IPS-15b (cell line): ENCODE measurements around the gene KRTAP3-3.

Experiments used
- H3K27me3 ChIP-seq: one replicate; pipeline ENCODE4 v1.6.1; 2013; ENCODE audit warnings: low read length; ENCODE audit not compliant: control insufficient read depth, insufficient read depth
- H3K36me3 ChIP-seq: one replicate; pipeline ENCODE4 v1.6.1; 2013; ENCODE audit warnings: low read length; ENCODE audit not compliant: control insufficient read depth, insufficient read depth
- H3K4me1 ChIP-seq: one replicate; pipeline ENCODE4 v1.6.1; 2013; ENCODE audit warnings: mild to moderate bottlenecking, low read length; ENCODE audit not compliant: control insufficient read depth, insufficient read depth
- H3K4me3 ChIP-seq: one replicate; pipeline ENCODE4 v1.5.1; 2013; ENCODE audit warnings: low read depth, low read length
- H3K9ac ChIP-seq: one replicate; pipeline ENCODE4 v1.6.1; 2013; ENCODE audit warnings: low read depth, mild to moderate bottlenecking, low read length
- H3K9me3 ChIP-seq: one replicate; pipeline ENCODE4 v1.6.1; 2013; ENCODE audit warnings: mild to moderate bottlenecking, low read length; ENCODE audit not compliant: control insufficient read depth, insufficient read depth

The KRTAP3-3 gene

DNA sequence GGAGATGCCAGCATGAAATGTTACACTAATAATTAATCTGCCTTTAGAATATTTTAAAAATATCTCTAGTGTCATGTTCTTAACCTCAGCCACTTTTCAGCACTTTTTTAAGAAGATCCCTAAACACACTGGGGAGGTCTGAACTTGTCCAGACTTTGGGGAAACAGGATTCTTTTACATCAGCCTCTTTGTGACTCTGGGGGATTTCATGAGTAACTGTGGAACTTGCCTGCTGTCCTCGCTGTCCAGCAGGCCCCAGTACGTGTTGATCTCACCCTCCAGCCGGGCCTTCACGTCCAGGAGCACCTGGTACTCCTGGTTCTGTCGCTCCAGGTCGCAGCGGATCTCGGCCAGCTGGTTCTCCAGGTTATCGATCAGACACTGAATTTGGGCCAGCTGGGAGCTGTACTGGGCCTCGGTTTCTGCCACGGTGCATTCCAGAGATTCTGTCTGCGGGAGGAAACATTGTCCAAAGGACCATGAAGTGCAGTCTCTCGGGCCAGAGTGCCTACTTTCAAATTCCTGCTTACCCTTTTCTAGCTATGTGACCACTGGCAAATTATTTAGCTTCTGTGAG is 15.3 kb downstream of the KRTAP3-3 start:
- no peak overlapping the region for H3K4me3 ChIP-seq
- H3K9ac ChIP-seq, result no peak overlapping the region
- no peaks in the 10 kb centered on the region for H3K36me3 ChIP-seq
- no peaks in the 10 kb centered on the region for H3K9me3 ChIP-seq
- H3K4me1 ChIP-seq, result no peaks in the 10 kb centered on the region
- no peaks in the 10 kb centered on the region for H3K27me3 ChIP-seq

DNA sequence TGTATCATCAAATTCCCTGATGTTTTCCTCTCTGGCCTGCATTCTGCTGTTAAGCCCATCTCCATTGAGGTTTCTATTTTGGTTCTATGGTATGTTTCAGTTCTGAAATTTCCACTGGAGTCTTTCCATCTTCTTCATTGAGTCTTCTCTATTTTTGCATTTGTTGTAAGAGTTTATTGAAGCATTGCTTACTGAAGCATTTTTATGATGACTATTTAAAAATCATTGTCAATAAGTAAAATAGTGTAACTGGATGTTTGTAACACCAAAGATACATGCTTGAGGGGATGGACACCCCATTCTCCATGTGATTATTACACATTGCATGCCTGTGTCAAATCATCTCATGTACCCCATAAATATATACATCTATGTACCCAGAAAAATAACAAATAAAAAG is 18.4 kb downstream of the KRTAP3-3 start:
- H3K9ac ChIP-seq, result no peak overlapping the region
- H3K4me1 ChIP-seq, result no peaks in the 10 kb centered on the region
- H3K4me3 ChIP-seq, result no peak overlapping the region
- no peaks in the 10 kb centered on the region for H3K36me3 ChIP-seq
- no peaks in the 10 kb centered on the region for H3K27me3 ChIP-seq
- no peaks in the 10 kb centered on the region for H3K9me3 ChIP-seq

DNA sequence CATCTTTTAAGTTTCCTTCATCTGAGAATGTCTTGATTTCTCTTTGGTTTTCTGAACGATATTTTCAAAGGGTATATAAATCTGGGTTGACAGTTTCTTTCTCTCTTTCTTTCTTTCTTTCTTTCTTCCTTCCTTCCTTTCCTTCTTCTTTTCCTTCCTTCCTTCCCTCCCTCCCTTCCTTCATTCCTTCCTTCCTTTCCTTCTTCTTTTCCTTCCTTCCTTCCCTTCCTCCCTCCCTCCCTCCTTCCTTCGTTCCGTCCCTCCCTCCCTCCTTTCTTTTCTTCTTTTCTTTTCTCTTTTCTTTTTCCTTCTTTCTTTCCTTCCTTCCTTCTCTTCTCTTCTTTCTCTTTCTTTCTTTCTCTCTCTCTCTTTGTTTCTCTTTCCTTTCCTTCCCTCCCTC is 19.6 kb downstream of the KRTAP3-3 start:
- Histone ChIP-seq H3K9me3 (no peaks in the 10 kb centered on the region), H3K4me3 (no peak overlapping the region), H3K36me3 (no peaks in the 10 kb centered on the region), H3K9ac (no peak overlapping the region), H3K27me3 (no peaks in the 10 kb centered on the region), H3K4me1 (no peaks in the 10 kb centered on the region)

DNA sequence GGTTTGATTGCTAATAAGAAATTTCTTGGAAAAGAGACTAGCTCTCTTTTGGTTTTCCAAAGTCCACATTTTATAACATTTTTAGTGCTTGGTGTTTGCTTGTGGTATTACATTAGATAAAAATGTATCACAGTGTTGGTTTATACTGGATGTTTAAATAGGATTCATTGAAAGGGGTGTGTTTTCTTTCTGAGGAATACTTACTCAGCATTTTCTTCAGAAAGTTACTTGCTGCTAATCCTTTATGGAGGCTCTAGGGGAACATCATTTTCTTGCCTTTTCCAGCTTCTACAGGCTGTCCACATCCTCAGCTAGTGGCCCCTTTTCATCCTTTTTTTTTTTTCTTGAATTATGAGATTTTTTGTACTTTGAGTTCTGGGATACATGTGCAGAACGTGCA is 26.4 kb downstream of the KRTAP3-3 start:
- H3K36me3 ChIP-seq, result no peaks in the 10 kb centered on the region
- no peaks in the 10 kb centered on the region for H3K27me3 ChIP-seq
- H3K4me3 ChIP-seq, result no peak overlapping the region
- no peaks in the 10 kb centered on the region for H3K4me1 ChIP-seq
- H3K9me3 ChIP-seq, result no peaks in the 10 kb centered on the region
- no peak overlapping the region for H3K9ac ChIP-seq

DNA sequence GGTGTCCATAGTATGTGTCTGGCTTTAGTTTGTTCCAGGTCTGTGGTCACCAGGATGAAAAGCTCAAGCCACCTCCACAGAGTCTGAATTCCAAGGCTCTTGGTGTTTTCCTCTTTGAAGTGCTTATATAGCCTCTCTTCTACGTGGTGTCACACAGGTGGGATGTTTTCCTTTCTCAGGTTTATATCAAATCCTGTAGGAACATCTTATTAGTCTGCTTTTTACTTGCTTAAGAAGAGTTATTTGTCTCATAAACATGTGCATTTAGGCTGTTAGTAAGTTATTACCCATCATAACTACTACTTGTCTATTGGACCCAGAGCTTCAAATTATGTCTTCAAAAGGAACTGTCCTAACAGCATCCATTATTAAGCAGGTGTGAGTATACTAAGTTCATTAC is 27.1 kb downstream of the KRTAP3-3 start, which contains the start of gene KRT39:
Gene KRT39 (minus strand): TSS at position 101 of the 400 bp plus-strand sequence. CDS start 92 bp downstream, at position 9.
- no peak within 1 kb of the TSS for H3K4me3 ChIP-seq
- H3K27me3 ChIP-seq, result no peaks in the 10 kb centered on the region
- no peaks in the 10 kb centered on the region for H3K36me3 ChIP-seq
- no peak within 1 kb of the TSS for H3K9ac ChIP-seq
- H3K4me1 ChIP-seq, result no peaks in the 10 kb centered on the region
- no peaks in the 10 kb centered on the region for H3K9me3 ChIP-seq

DNA sequence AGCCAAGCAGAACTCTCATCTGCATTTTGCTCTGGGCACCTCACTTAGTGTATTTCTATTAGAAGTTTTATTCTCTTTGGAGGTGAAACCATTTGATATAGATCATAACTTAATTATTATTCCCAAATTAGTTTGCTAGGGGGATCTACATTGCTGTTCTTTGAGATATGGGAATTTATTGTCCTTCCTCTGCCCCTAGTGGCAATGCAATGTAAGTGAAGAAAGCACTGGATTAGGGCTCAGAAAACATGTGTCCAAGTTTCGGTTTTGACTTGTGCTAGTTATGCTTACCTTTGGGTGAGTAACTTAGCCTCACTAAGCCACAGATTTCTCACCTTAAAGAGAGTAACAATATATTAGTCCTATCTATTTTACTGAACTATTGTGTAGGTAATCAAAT is 30.1 kb downstream of the KRTAP3-3 start:
- Histone ChIP-seq H3K4me1 (no peaks in the 10 kb centered on the region), H3K36me3 (no peaks in the 10 kb centered on the region), H3K9ac (no peak overlapping the region), H3K9me3 (no peaks in the 10 kb centered on the region), H3K27me3 (no peaks in the 10 kb centered on the region), H3K4me3 (no peak overlapping the region)

DNA sequence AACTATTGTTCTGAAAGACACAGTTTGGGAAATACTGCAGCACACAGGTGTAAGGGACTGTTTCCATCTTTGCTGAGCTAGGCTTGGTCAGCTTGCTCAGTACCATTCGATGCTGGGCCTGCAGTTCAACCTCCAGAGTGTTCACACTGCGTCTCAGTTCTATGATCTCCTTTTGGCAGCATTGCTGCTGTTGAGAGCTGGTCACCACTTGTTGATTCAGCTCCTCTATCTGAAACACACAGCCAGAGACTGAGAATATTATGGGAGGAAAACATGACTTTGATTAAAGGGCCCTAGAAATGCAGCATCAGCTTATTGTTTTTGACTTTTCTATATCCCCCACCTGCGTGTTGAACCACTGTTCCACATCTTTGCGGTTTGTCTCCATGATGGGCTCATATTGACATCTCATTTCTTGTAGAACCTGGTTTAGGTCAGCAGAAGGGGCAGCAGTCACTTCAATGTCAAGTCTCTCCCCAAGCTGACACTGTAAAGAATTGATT is 31.9 kb downstream of the KRTAP3-3 start:
- H3K27me3 ChIP-seq, result no peaks in the 10 kb centered on the region
- H3K36me3 ChIP-seq, result no peaks in the 10 kb centered on the region
- peaks cover 10% of the 10 kb centered on the region for H3K4me1 ChIP-seq
- no peaks in the 10 kb centered on the region for H3K9me3 ChIP-seq
- no peak overlapping the region for H3K4me3 ChIP-seq
- no peak overlapping the region for H3K9ac ChIP-seq

DNA sequence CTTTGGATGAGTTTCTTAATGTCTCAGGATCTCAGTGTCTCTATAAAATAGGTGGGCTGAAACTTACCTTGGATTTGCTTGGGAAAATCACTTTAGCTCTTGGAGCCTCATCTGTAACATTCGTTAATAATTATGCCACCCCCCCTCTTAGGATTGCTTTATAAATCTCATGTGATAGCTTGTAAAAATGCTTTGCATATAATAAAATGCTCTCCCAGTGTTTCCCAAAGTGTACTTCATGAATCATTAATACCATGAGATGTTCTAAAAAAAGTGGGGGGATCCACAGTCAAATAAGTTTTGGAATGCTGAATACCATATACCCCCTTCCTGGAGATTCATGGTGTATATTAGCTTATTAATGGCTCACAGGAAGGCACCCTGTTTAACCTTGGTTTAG is 32.4 kb downstream of the KRTAP3-3 start:
- H3K4me3 ChIP-seq, result no peak overlapping the region
- no peaks in the 10 kb centered on the region for H3K27me3 ChIP-seq
- no peak overlapping the region for H3K9ac ChIP-seq
- peaks cover 13% of the 10 kb centered on the region for H3K4me1 ChIP-seq
- H3K36me3 ChIP-seq, result no peaks in the 10 kb centered on the region
- no peaks in the 10 kb centered on the region for H3K9me3 ChIP-seq

DNA sequence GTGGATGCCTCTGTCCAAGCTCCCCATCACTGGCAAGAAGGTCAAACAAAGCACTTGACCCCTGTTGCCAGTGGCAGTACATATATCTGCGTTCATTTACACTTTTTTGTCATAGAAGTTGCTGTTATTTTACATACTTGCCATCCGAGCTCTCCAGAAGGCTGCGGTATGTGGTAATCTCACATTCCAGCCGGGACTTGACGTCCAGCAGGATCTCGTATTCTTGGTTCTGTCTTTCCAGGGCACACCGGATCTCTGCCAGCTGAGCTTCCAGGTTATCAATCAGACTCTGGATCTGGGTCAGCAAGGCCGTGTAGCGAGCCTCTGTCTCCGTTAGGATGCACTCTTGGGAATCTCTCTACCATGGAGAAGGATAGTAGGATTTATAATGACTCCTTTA is 33.8 kb downstream of the KRTAP3-3 start:
- Histone ChIP-seq H3K4me1 (peaks cover 14% of the 10 kb centered on the region), H3K9me3 (no peaks in the 10 kb centered on the region), H3K36me3 (no peaks in the 10 kb centered on the region), H3K27me3 (no peaks in the 10 kb centered on the region), H3K9ac (no peak overlapping the region), H3K4me3 (no peak overlapping the region)

DNA sequence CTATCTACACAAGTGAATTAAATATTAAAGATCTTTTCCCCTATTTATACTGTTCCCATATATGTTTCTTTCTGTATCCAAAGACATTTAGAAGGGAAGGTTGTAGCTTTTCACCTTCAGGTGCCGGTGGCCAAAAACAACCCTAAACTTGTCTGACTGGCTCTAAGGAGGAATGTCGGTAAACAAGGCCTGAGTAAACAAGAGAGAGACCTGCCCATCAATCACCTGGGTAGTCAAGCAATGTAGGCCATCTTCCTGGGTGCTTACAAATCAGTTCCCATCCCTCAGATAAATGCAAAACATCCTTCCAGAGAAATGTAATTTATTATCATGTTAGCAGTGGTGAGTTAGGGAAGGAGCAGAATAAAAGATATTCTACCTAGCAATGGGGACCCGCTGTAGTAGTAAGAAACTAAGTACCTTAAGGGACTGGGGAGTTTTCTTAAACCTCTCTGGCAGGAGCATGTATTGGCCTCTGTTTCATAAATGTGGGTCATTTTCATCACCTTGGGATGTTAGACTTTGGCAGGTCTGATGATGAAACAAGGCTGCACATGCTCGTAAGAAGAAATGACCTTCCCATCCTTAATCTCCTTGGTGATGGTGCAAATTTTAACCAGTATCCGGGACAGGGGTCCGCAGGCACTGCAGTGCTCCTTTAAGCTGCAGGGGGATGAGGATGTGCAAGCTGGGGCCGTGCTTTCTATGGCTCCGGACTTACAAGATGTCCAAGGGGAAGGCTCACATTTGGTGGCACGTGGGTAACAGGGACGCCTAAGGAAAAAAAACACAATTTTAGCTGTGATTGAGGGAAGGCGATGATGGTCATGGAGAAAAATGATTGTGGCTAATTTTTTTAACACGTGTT is 35.6 kb downstream of the KRTAP3-3 start:
- no peaks in the 10 kb centered on the region for H3K36me3 ChIP-seq
- H3K4me1 ChIP-seq, result peaks cover 14% of the 10 kb centered on the region
- no peak overlapping the region for H3K4me3 ChIP-seq
- no peak overlapping the region for H3K9ac ChIP-seq
- H3K9me3 ChIP-seq, result no peaks in the 10 kb centered on the region
- no peaks in the 10 kb centered on the region for H3K27me3 ChIP-seq

DNA sequence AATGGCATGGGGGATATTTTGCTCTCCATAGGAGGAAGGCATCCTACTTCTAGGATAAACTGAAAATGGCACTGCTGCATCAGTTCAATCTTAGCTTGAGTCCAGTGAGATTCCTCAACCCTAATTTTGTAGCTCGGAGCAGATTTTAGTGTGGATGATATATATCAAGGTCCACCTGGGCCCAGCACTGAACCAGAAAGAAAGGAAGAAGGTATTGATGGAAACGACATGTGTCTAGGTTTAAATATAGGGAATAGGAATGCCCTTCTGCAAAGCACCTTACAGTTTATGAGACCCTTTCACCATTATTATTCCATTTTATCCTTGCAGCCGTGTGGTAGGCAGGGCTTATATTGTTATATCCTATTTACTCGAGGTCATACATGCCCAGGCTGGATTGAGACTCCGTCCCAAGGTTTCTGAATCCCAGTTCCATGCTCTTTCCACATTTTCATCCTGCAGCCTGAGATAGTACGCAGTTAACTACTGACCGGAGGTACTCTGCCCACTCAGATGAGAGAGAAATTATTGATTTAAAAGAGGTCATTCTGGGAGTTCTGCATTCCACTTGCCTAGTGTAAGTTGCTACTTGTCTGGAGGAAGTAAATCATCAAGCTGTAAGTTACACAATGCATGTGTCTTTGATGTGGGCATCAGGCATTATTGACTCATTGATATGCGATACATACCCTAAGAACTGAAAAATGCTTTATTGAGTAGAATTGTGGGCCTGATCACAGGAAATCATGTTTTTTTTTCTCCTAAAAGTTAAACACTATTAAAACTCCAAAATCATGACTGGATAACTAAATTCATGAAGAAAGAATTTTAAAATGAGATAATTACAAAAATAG is 37.3 kb downstream of the KRTAP3-3 start:
- Histone ChIP-seq H3K4me3 (no peak overlapping the region), H3K27me3 (no peaks in the 10 kb centered on the region), H3K4me1 (peaks cover 14% of the 10 kb centered on the region), H3K9ac (no peak overlapping the region), H3K9me3 (no peaks in the 10 kb centered on the region), H3K36me3 (no peaks in the 10 kb centered on the region)
